K562 (cell line): ENCODE results near the gene PHOX2A. TPM values are rescaled to one million over a fixed set of nuclear protein-coding genes. Genes with fewer than 3 reads are reported as not detected.
A peak's percentile ranks its signal among the peaks of the same experiment; 100 is the strongest.

Source experiments
- ATAC-seq: fragments of 200-7000 bp; cut with Tn5 transposase; 3 replicates; pipeline ENCODE4 v1.9.1; 2020; ENCODE audit warnings: moderate library complexity
- BruUV-seq: library from RNA; stranded (reverse); fragments of 400-500 nt; replicated peaks from 2 replicates; lab custom pipeline; 2021; lab: Mats Ljungman, UMichigan
- CTCF ChIA-PET: fragments of 300-600 bp; formaldehyde crosslinking; extraction: SDS; loops from one replicate; lab custom pipeline; 2021; ENCODE audit warnings: low intra/inter-chr PET ratio; lab: Yijun Ruan, JAX
- POLR2A ChIA-PET: fragments of 300-600, 350-650 bp; sonication (Branson Sonifier 250); formaldehyde crosslinking; extraction: SDS; loops from one replicate; lab custom pipeline; 2021; ENCODE audit warnings: antibody characterized with exemption, inconsistent platforms; lab: Yijun Ruan, JAX
- DNase-seq, 4 experiments: peaks; one replicate each; pipeline versions ENCODE4 v3.0.0 to v3.0.0-alpha.2; 2011 to 2018; ENCODE audit warnings: low spot score in 3 of 4, mixed read lengths in 3 of 4; ENCODE audit errors: extremely low read depth in 1 of 4
- FAIRE-seq: peaks from 2 replicates; lab custom pipeline; 2011; peaks lifted over from hg19 to GRCh38; lab: Jason Lieb, UNC
- H2AFZ ChIP-seq: 2 replicates; pipeline ENCODE4 v1.6.0; 2011; ENCODE audit warnings: low read depth, low read length, control low read depth, inconsistent platforms
- H3K27ac ChIP-seq: fragments of 200-600 bp; 3 replicates; pipeline ENCODE4 v1.8.0; 2011; ENCODE audit warnings: low read depth, mild to moderate bottlenecking, control low read depth, inconsistent platforms, low read length, moderate library complexity, mixed read lengths; ENCODE audit errors: extremely low read depth
- H3K27me3 ChIP-seq, 2 experiments: fragments of 300-600 bp in 1 of 2; 2 replicates in 1 of 2; 3 replicates in 1 of 2; pipeline versions ENCODE4 v1.6.0 to v1.8.0; 2011; ENCODE audit warnings: inconsistent platforms in 2 of 2, low read length in 2 of 2, mild to moderate bottlenecking in 1 of 2, mixed read lengths in 1 of 2, moderate library complexity in 1 of 2; ENCODE audit not compliant: control insufficient read depth in 2 of 2, insufficient read depth in 2 of 2
- H3K36me3 ChIP-seq: fragments of 300-600 bp; 3 replicates; pipeline ENCODE4 v1.8.0; 2011; ENCODE audit warnings: mild to moderate bottlenecking, low read length, inconsistent platforms; ENCODE audit not compliant: control insufficient read depth, insufficient read depth
- H3K4me1 ChIP-seq, 2 experiments: fragments of 200-600 bp in 1 of 2; replicated peaks in 1 of 2; 2 replicates in 1 of 2; 3 replicates in 1 of 2; pipeline versions ENCODE4 v1.5.1 to v1.8.0; 2011; ENCODE audit warnings: inconsistent platforms in 2 of 2, low read length in 2 of 2, mild to moderate bottlenecking in 1 of 2, mixed read lengths in 1 of 2, moderate library complexity in 1 of 2; ENCODE audit not compliant: control insufficient read depth in 2 of 2, insufficient read depth in 2 of 2
- H3K4me2 ChIP-seq: 2 replicates; pipeline ENCODE4 v1.6.1; 2011; ENCODE audit warnings: low read length, control low read depth, inconsistent platforms, mixed read lengths; ENCODE audit not compliant: insufficient read depth
- H3K4me3 ChIP-seq: fragments of 200-600 bp; sonication (generic), shearing (Covaris generic); 2 replicates; pipeline ENCODE4 v1.5.1; 2016; ENCODE audit warnings: control low read depth, inconsistent platforms
- H3K79me2 ChIP-seq: fragments of 200-600 bp; 3 replicates; pipeline ENCODE4 v1.8.0; 2011; ENCODE audit warnings: low read length, inconsistent platforms; ENCODE audit not compliant: control insufficient read depth, insufficient read depth
- H3K9ac ChIP-seq, 2 experiments: 2 replicates each; pipeline versions ENCODE4 v1.6.0 to v1.6.1; 2011; ENCODE audit warnings: low read depth in 2 of 2, low read length in 2 of 2, control low read depth in 1 of 2, inconsistent platforms in 1 of 2, mild to moderate bottlenecking in 1 of 2, mixed read lengths in 1 of 2; ENCODE audit not compliant: insufficient read depth in 1 of 2
- H3K9me1 ChIP-seq: one replicate; pipeline ENCODE4 v1.6.0; 2011; ENCODE audit warnings: inconsistent platforms, mild to moderate bottlenecking, low read length, moderate library complexity; ENCODE audit not compliant: control insufficient read depth, insufficient read depth
- H3K9me3 ChIP-seq: replicated peaks from 2 replicates; pipeline ENCODE4 v1.5.1; 2011; ENCODE audit warnings: low read depth, low read length, inconsistent platforms; ENCODE audit not compliant: control insufficient read depth, insufficient read depth
- H4K20me1 ChIP-seq: replicated peaks from 2 replicates; pipeline ENCODE4 v1.6.1; 2011; ENCODE audit warnings: low read length, inconsistent platforms, mixed read lengths; ENCODE audit not compliant: control insufficient read depth, insufficient read depth
- C11orf30 ChIP-seq: fragments of 450-650 bp; IDR thresholded peaks from 2 replicates; pipeline ENCODE4 v1.6.1; 2016; ENCODE audit warnings: low read depth, mild to moderate bottlenecking
- CBFB ChIP-seq: sonication (generic); formaldehyde crosslinking; IDR thresholded peaks from 2 replicates; pipeline ENCODE4 v1.4.0; 2020; ENCODE audit warnings: mild to moderate bottlenecking, missing genetic modification reagents
- GTF2A2 ChIP-seq: IDR thresholded peaks from 2 replicates; pipeline ENCODE4 v1.6.1; 2016; ENCODE audit warnings: mild to moderate bottlenecking, missing genetic modification characterization, missing compliant biosample characterization
- HNRNPH1 ChIP-seq: fragments of 200-400 bp; formaldehyde crosslinking; optimal IDR thresholded peaks from 2 replicates; pipeline ENCODE3; 2017; ENCODE audit warnings: low read depth, mild to moderate bottlenecking, low read length, moderate library complexity
- TCF3 ChIP-seq: sonication (generic); formaldehyde crosslinking; IDR thresholded peaks from 2 replicates; pipeline ENCODE4 v1.4.0; 2020; ENCODE audit warnings: mild to moderate bottlenecking, missing genetic modification reagents
- ZFP91 ChIP-seq: sonication (generic); formaldehyde crosslinking; IDR thresholded peaks from 2 replicates; pipeline ENCODE4 v1.8.0; 2022; ENCODE audit warnings: mild to moderate bottlenecking, missing genetic modification reagents
- ZNF174 ChIP-seq: fragments of 250-450 bp; sonication (Bioruptor Pico); IDR thresholded peaks from 2 replicates; pipeline ENCODE4 v1.4.0; 2020; ENCODE audit warnings: mild to moderate bottlenecking
- WGBS: fragments of 100-300 bp; shearing (Covaris generic); methylation state at CpG from one replicate; pipeline ENCODE4 v1.1.6; 2016; ENCODE audit warnings: low coverage, mixed read lengths; ENCODE audit not compliant: insufficient coverage; ENCODE audit errors: missing lambda C conversion rate; 5-methylcytosine and 5-hydroxymethylcytosine counted together
- in situ Hi-C: fragments of 300-500 bp; cut with MboI; formaldehyde crosslinking; loops from 4 replicates; pipeline ENCODE4 v1.15.0; 2018; ENCODE audit warnings: inconsistent platforms, mixed read lengths
- intact Hi-C: fragments of 100-400 bp; cut with micrococcal nuclease; formaldehyde crosslinking; loops from 2 replicates; pipeline ENCODE4 v1.14.2; 2022
- polyA plus RNA-seq, 8 experiments: library from polyadenylated mRNA; depleted of rRNA in 4 of 8; stranded (reverse) in 5 of 8; unstranded in 3 of 8; fragments of >200 nt; fragmentation: Nextera tagmentation in 2 of 8; fragmentation: Illumina TruSeq in 1 of 8; extraction: Ambion mirVana in 2 of 8; extraction: Trizol in 1 of 8; gene quantifications; 2 replicates each; pipeline versions ENCODE4 v1.2.1 to v1.2.3, GENCODE V29; 2011 to 2014; ENCODE audit warnings: inconsistent platforms in 1 of 8, missing spikeins in 1 of 8
- total RNA-seq, 7 experiments: library from RNA; depleted of rRNA in 6 of 7; stranded (reverse); fragments of >200 nt in 6 of 7; fragmentation: Illumina TruSeq in 2 of 7; extraction: Trizol in 2 of 7; gene quantifications; 2 replicates each; pipeline versions ENCODE4 v1.2.1 to v1.2.3, GENCODE V29; 2011 to 2021; ENCODE audit warnings: low replicate concordance in 1 of 7

The PHOX2A gene
- total and polyA plus RNA-seq, 9 of the 15 experiments (the other 6 are each of a cell fraction or from before 2014, with no cell fraction given): not detected

DNA sequence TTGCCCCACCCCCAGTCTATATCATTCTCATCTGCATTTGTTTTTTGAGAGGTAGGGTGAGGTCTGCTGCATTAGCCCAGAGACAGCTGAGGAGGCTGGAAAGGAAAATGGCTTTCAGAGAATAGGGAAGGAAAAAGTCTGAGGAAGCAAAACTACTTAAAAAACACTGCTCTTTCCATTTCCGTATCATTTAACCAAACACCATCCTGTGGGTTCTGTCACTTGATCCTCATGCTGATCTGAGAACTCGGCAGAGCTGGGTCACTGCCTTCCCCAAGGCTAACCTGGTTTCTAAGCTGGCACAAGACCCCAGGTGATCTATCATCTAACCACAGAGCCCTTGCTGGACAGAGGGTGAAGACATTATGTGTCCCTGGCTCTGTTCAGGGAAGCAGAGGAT is 26.1 kb downstream of the PHOX2A start:
- Histone ChIP-seq H3K9me1 (no peaks in the 10 kb centered on the region), H4K20me1 (no peaks in the 10 kb centered on the region), H3K4me1 (peaks cover 21 to 28% of the 10 kb centered on the region in 2 experiments), H3K79me2 (no peaks in the 10 kb centered on the region), H3K36me3 (no peaks in the 10 kb centered on the region), H3K9ac (peak overlapping the region in 1 of 2 experiments; percentile 46; a peak in 1 of 4 replicates), H3K9me3 (no peaks in the 10 kb centered on the region), H3K4me2 (no peak overlapping the region), H3K27ac (no peak overlapping the region), H3K27me3 (no peaks in the 10 kb centered on the region), H3K4me3 (no peak overlapping the region), H2AFZ (peak overlapping the region; percentile 71)
- POLR2A ChIA-PET: interaction anchor here (0.9 kb wide), 1 partner anchor 10 kb away, joined by 3 read pairs; no protein-coding TSS in a partner anchor
- DNase-seq (no peak), FAIRE-seq (no peak), ATAC-seq (no peak)
- CTCF ChIA-PET: no interaction called here
- intact Hi-C loops: no loop called here
- BruUV-seq: no TSS peak
- in situ Hi-C loops: no loop called here
- TF ChIP-seq ZNF174 (no peak), CBFB (CRISPR knock-in tag) (no peak), C11orf30 (no peak)
- WGBS: 11% methylated on average over 2 of the region's 2 CpGs

GRCh38 chr11:72216638-72217037 is 27.3 kb downstream of the PHOX2A start, which contains the start of gene FOLR2:
TSS of gene FOLR2 (plus strand) at chr11:72216794. CDS start at chr11:72218585, 1,791 bp downstream.
- Histone ChIP-seq H3K4me3 (no peak within 1 kb of the TSS), H3K36me3 (no peaks in the 10 kb centered on the region), H2AFZ (peak within 1 kb of the TSS; percentile 71), H3K9me1 (no peaks in the 10 kb centered on the region), H3K9ac (no peak within 1 kb of the TSS), H3K27me3 (no peaks in the 10 kb centered on the region), H3K27ac (no peak within 1 kb of the TSS), H3K79me2 (no peaks in the 10 kb centered on the region), H3K9me3 (no peaks in the 10 kb centered on the region), H3K4me1 (peaks cover 13 to 17% of the 10 kb centered on the region in 2 experiments; a peak in 4 of 5 replicates), H4K20me1 (no peaks in the 10 kb centered on the region), H3K4me2 (no peak within 1 kb of the TSS; the same call in 1 of the 2 replicates)
- peak; percentile 56 for ATAC-seq
- 74% methylated on average over 6 of the region's 6 CpGs for WGBS
- no TSS peak for BruUV-seq
- POLR2A ChIA-PET: interaction anchor here (0.6 to 1.3 kb wide), 2 partner anchors 9 to 144 kb away, joined by 3 to 4 read pairs; no protein-coding TSS in a partner anchor
- intact Hi-C loops: no loop called here
- no peak for FAIRE-seq
- in situ Hi-C loops: no loop called here
- no peak for DNase-seq
- CTCF ChIA-PET: no interaction called here
- no peak for TF ChIP-seq HNRNPH1
- TF ChIP-seq TCF3 (CRISPR knock-in tag): no peak
- no peak for TF ChIP-seq ZFP91
- TF ChIP-seq GTF2A2 (tag): no peak
